ENCODE data around the gene PRLR. TPM values are rescaled to one million over a fixed set of nuclear protein-coding genes. Genes with fewer than 3 reads are reported as not detected.

The PRLR gene
- total RNA-seq, 2 experiments from 2014 or later = 0.03 TPM; not detected in 1

DNA sequence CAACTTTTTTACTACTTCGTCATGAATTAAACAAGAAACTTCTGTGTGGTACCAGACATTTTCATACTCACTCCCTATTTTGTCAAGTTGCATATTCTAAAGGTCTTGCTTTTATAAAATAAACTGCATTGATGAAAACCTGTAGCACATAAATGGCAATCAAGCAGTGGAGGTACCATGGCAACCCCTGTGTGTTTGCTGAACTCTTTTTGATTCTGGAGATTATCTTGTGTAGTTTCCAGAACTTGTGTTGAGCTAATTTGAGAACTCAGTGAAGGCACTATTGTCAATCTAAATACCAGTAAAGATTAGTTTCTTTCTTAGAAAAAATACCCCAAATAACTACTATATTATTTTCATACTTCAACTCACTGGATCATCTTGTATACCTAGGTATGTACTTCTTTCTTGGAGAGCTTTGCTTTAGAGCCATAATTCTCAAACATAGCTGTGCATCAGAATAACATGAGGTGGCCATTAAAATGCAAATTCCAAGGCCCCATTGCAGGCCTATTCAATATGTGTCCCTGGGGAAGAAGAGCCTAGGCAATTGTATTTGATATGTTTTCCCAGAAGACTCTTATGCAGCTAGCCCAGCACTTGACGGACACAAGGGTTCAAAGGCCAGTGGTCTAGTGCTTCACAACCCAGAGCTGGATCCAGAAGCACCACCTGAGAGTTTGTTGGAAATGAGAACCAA, 9.8 kb upstream of the PRLR start:
- Histone ChIP-seq H3K27ac (ENCODE audit: low read depth in 1 of 2, low read length in 2 of 2) (no peak overlapping the region), H3K4me1 (ENCODE audit: insufficient read depth, low read length) (no peaks in the 10 kb centered on the region), H3K27me3 (ENCODE audit: control insufficient read depth in 1 of 2, insufficient read depth in 2 of 2, low read length in 2 of 2) (peaks cover 0 to 4% of the 10 kb centered on the region in 2 experiments), H3K36me3 (ENCODE audit: insufficient read depth, low read length) (no peaks in the 10 kb centered on the region), H3K9me3 (ENCODE audit: control insufficient read depth in 1 of 2, insufficient read depth in 1 of 2, low read length in 2 of 2) (no peaks in the 10 kb centered on the region), H3K4me3 (ENCODE audit: low read length) (no peak overlapping the region)
- DNase-seq = no peak
- Mint-ChIP-seq H3K27ac (no peak overlapping the region), H3K27me3 (peaks cover 18% of the 10 kb centered on the region), H3K9me3 (peaks cover 2% of the 10 kb centered on the region), H3K4me3 (no peak overlapping the region), H3K4me1 (ENCODE audit: low read depth) (no peaks in the 10 kb centered on the region), H3K36me3 (ENCODE audit: low read depth) (no peaks in the 10 kb centered on the region)
- intact Hi-C loops (cut with DNase I, micrococcal nuclease) = no loop called here
- ChIA-PET POLR2A (interaction anchor here (0.6 kb wide), 1 partner anchor 220 kb away, joined by 5 read pairs; no protein-coding TSS in a partner anchor), CTCF (no interaction called here)
- TF ChIP-seq, protein P1, sequence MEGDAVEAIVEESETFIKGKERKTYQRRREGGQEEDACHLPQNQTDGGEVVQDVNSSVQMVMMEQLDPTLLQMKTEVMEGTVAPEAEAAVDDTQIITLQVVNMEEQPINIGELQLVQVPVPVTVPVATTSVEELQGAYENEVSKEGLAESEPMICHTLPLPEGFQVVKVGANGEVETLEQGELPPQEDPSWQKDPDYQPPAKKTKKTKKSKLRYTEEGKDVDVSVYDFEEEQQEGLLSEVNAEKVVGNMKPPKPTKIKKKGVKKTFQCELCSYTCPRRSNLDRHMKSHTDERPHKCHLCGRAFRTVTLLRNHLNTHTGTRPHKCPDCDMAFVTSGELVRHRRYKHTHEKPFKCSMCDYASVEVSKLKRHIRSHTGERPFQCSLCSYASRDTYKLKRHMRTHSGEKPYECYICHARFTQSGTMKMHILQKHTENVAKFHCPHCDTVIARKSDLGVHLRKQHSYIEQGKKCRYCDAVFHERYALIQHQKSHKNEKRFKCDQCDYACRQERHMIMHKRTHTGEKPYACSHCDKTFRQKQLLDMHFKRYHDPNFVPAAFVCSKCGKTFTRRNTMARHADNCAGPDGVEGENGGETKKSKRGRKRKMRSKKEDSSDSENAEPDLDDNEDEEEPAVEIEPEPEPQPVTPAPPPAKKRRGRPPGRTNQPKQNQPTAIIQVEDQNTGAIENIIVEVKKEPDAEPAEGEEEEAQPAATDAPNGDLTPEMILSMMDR (IDR thresholded peaks at IDR 0.05) = no peak
- no peak for ATAC-seq (ENCODE audit: poor library complexity)

DNA sequence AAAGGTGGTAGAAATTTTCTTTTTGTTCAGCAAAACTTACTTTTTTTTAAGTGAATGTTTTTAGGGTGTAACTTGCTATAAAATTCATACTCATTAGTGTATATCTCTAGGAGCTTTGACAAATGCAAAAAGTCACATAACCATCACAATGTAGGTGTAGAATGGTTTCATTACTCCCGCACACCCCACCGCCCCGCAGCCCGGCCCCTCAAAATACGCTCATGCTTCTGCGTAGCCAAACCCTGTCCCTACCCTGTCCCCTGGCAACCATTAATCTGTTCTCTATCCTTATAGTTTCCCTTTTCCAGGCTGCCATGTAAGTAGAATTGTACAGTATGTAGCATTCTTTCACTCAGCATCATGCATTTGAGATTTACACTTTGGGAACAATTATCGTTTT, 9.2 kb upstream of the PRLR start:
- Histone ChIP-seq H3K27ac (ENCODE audit: low read depth in 1 of 2, low read length in 2 of 2) (no peak overlapping the region), H3K4me1 (ENCODE audit: insufficient read depth, low read length) (no peaks in the 10 kb centered on the region), H3K27me3 (ENCODE audit: control insufficient read depth in 1 of 2, insufficient read depth in 2 of 2, low read length in 2 of 2) (peaks cover 0 to 4% of the 10 kb centered on the region in 2 experiments), H3K4me3 (ENCODE audit: low read length) (no peak overlapping the region), H3K36me3 (ENCODE audit: insufficient read depth, low read length) (no peaks in the 10 kb centered on the region), H3K9me3 (ENCODE audit: control insufficient read depth in 1 of 2, insufficient read depth in 1 of 2, low read length in 2 of 2) (no peaks in the 10 kb centered on the region)
- H3K27ac Mint-ChIP-seq = no peak overlapping the region
- peaks cover 2% of the 10 kb centered on the region for H3K9me3 Mint-ChIP-seq
- H3K36me3 Mint-ChIP-seq (ENCODE audit: low read depth) = no peaks in the 10 kb centered on the region
- intact Hi-C loops (cut with DNase I, micrococcal nuclease) = no loop called here
- DNase-seq = no peak
- H3K4me3 Mint-ChIP-seq = no peak overlapping the region
- no peak for ATAC-seq (ENCODE audit: poor library complexity)
- H3K4me1 Mint-ChIP-seq (ENCODE audit: low read depth) = no peaks in the 10 kb centered on the region
- peaks cover 15% of the 10 kb centered on the region for H3K27me3 Mint-ChIP-seq
- ChIA-PET CTCF (no interaction called here), POLR2A (no interaction called here)
- TF ChIP-seq, protein P1 (IDR thresholded peaks at IDR 0.05) = no peak

DNA sequence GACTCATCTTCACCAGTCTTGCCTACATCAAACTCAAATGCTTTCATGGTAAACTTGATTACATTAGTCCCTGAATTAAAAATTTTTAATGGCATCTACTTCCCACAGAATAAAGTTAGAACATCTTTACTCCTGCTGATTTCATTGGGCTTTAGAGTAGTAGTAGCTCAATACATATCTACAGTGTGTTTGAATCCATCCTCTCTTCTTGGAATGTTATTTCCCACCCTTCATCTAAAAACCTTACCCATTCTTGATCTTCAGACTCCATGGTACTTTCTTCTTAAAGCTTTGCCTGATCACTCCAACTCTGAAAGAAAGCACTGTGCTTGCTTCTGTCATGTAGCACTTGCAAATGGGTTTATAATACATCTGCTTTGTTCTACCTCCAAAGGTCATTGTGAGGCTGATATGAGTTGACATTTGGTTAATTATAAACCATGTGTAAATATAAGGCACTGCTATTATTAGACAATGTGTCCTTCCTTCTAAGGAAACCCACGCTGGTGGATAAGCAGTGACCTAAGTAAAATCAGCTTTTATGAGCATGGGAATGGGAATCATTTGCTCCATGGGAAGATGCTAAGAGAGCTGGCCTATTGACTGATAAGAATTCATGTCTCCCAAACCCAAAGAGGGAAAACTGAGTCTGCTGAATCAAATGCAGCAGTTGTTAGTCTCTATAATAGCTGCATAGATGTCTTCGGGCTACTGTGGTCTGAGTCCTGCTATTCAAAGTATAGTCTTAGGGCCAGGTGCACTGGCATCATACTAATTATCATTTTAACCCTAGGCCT, 7.5 kb upstream of the PRLR start:
- Mint-ChIP-seq H3K4me3 (no peak overlapping the region), H3K27ac (no peak overlapping the region), H3K4me1 (ENCODE audit: low read depth) (no peaks in the 10 kb centered on the region), H3K9me3 (peaks cover 2% of the 10 kb centered on the region), H3K27me3 (peaks cover 21% of the 10 kb centered on the region), H3K36me3 (ENCODE audit: low read depth) (no peaks in the 10 kb centered on the region)
- Histone ChIP-seq H3K36me3 (ENCODE audit: insufficient read depth, low read length) (no peaks in the 10 kb centered on the region), H3K27me3 (ENCODE audit: control insufficient read depth in 1 of 2, insufficient read depth in 2 of 2, low read length in 2 of 2) (no peaks in the 10 kb centered on the region), H3K4me3 (ENCODE audit: low read length) (no peak overlapping the region), H3K9me3 (ENCODE audit: control insufficient read depth in 1 of 2, insufficient read depth in 1 of 2, low read length in 2 of 2) (no peaks in the 10 kb centered on the region), H3K27ac (ENCODE audit: low read depth in 1 of 2, low read length in 2 of 2) (no peak overlapping the region), H3K4me1 (ENCODE audit: insufficient read depth, low read length) (no peaks in the 10 kb centered on the region)
- ATAC-seq (ENCODE audit: poor library complexity) (no peak), DNase-seq (no peak)
- ChIA-PET CTCF (no interaction called here), POLR2A (no interaction called here)
- TF ChIP-seq, protein P1 (IDR thresholded peaks at IDR 0.05) = no peak
- intact Hi-C loops (cut with DNase I, micrococcal nuclease) = no loop called here
